ENCODE measurements around the gene ARHGEF7.

ARHGEF7 gene

DNA sequence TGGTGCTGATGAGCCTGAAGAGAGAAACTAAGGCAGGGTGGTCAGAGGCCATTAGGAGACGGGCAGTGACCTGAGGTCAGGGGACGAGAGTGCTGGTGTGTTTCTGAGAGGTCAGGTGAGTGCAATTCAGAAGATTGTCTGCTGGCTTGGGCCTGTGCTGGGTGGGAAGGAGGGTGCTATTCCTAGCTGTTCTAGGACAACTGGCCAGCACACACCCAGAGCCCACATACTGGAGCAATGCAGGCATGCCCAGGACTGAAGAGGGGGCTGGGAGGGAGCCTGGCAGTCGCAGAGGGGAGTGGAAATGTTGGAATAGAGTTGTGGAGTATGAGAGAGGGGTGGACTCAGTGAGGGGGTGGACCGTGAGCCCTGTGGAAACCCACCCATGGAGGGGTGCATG lies 16.5 kb downstream of the ARHGEF7 start:
- DNase-seq, result no peak

DNA sequence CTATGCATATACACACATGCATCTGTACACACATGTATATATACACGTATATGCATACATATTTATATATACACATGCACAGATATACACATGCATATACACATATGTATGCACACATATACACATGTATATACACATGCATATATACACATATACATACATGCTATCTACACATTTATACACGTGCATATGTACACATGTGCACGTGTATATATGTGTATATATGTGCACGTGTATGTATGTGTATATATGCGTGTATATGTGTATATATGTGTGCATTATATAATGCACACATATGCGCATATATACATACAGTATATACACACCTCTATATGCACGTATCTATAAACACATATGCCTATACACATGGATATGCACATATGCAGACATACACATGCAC lies 17.8 kb downstream of the ARHGEF7 start:
- DNase-seq, result no peak

DNA sequence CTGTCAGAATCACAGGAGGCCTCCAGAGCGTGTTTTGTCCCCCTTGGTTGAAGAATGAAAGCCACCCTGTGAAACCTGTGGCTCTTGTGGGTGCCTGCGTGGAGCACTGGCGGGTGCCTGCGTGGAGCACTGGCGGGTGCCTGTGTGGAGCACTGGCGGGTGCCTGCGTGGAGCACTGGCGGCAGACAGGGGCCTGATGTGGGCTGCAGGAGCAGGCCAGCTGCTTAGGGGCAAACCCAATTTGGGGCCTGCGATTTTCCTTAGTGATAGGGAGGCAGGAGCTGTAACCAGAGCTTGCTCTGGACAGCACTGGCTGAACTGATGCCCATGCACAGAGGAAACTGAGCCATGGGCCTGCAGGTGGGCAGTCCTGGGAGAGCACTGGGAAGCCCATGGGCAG lies 24.3 kb downstream of the ARHGEF7 start:
- DNase-seq, result no peak

DNA sequence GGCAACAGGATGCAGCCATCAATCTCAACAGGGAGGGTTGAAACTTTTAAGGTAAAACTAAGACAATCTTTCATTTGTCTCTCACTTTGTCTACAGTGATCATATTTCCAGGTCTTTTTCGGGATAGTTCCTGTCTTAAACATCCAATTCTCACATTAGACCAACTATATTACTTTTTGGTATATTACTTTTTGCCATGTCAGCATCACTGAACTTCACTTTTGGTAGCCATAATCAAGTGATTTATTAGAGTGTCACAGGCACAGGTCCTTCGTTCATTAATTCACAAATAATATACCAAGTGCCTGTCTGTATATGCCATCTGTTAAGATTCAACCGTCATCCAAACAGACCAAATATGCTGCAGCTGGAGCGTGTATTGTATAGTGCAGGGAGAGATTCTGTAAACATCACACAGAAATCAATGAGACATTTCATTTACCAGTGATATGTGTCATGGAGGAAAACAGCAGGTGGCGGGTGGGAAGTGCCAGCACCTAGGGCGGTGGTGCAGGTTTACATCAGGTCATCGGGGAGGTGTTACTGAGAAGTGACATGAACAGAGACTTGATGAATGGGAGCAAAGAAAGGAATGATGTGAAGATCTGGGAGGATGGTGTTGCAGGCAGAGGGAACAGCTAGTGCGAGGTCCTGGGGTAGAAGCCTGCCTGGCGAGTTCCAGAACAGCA lies 24.9 kb downstream of the ARHGEF7 start:
- no peak for DNase-seq

DNA sequence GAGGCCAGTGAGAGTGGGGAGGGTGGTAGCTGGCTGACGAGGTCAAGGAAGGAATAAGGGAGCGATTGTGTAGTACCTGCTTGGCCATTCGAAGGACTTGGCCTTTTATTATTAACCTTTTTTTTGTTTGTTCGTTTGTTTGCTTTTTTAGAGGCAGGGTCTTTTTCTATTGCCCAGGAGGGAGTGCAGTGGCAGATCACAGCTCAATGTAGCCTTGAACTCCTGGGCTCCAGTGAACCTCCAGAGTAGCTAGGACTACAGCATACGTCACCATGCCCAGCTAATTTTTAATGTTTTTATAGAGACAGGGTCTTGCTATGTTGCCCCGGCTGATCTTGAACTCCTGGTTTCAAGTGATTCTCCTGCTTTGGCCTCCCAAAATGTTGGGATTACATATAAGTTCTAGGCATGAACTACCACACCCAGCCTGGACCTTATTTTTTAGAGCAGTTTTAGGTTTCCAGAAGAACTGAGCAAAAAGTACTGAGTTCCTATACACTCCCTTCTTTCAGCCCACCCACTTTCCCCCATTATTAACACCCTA lies 25.5 kb downstream of the ARHGEF7 start:
- DNase-seq, result no peak

DNA sequence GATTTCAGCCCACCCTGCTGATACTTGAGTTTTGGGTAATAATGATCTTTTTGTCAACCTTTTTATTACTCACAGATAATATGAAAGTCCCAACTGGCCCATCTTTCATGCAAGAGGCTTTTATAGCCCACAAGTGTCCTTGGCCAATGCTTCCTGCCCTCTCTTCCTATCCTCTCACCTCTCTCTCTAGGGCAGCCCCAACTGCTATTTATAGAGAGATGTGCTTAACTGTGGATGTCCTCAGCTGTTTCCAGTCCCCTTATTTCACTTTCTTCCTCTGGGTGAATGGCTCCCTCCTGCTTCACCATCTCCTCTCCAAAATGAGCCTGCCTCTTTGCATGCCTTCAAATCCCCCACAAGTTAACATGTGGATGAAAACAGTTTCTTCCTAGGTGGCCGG lies 27.4 kb downstream of the ARHGEF7 start:
- DNase-seq, result no peak

DNA sequence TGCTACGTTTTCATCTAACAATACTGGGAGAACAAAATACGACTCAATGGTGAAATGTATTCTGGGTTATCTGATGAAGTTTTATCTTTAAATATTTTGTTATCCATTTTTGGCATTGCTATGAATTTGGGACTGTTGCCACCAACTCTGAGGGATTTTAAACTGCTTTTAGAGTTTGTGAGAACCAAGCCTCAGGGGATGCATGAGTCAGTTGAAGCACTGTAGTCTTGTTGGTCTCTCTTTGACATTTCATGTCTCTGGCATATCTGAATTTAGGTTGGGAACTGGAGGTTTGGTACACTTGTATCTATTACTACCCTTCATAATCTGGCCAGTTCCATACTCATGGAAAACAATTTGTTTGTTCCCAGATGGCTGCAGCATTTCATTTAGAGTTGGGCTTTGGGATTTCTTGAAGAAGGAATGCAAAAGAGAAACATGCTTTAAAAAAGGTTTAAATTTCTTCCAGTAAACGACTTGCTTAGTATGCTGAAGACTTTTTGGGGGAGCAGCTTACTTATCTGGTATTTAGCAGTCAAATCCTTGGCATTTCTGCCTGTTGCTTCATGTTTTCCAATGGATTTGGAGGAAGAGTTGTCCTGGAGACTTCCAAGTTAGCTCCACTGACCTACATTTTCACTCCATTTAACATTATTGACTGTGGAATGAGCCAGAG lies 28.9 kb downstream of the ARHGEF7 start:
- DNase-seq, result no peak

DNA sequence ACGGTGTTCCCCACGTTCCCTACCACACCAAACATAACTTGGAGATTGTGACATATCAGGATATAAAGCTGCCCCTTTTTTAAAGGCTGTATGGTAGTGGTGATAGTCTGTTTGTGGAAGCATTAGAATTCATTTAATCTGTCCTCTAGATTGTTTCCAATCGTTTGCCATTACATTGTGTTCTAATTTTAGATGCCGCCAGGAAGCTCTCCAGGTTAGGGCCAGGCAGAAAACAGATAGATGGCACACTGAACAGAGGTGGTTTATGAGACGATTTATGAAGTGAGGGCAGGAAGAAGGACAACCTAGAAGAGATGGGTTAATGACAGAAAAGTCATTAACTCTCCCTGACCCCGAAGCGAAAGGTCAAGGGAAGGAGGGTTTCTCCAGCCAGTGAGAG lies 30.0 kb downstream of the ARHGEF7 start:
- no peak for DNase-seq

DNA sequence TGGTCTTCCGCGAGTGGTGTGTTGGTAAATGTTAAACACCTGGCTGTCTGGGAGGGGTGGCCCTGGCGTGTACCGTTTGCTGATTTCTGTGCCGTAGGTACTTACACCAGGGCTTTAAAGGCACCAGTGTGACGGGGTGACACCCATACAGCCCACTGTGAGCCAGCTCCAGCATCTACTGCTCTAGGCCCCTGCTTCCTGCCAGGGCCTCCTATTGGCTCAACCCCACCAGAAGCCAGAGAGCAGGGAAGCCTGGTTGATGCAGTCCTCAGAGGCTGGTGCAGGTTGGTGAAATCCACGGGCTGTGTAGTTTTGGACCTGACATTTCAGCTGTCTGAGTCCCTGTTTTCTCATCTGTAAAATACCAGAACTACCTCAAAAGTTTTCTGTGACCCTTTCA lies 30.4 kb downstream of the ARHGEF7 start:
- no peak for DNase-seq

DNA sequence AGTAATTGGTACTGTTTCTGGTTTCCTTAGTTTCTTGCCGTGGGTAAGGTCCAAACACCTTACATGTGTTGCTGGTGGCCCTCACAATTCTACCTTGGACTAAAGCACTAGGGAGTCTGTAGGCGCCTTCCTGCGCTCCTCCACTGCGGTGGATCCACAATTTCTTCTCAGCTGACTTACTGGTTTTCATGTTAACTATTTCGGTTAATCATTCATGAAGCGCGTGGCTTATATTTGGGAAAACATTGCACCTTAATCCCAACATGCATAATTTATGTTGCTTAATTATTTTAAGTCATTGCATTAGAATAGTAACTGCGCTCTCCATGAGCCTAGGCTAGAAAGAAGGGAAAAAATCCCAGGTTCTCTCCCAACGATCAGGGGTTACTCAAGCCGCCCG lies 37.7 kb downstream of the ARHGEF7 start:
- DNase-seq, result peak in 3 of 56 donors; percentile 6 to 27 (median 27)

DNA sequence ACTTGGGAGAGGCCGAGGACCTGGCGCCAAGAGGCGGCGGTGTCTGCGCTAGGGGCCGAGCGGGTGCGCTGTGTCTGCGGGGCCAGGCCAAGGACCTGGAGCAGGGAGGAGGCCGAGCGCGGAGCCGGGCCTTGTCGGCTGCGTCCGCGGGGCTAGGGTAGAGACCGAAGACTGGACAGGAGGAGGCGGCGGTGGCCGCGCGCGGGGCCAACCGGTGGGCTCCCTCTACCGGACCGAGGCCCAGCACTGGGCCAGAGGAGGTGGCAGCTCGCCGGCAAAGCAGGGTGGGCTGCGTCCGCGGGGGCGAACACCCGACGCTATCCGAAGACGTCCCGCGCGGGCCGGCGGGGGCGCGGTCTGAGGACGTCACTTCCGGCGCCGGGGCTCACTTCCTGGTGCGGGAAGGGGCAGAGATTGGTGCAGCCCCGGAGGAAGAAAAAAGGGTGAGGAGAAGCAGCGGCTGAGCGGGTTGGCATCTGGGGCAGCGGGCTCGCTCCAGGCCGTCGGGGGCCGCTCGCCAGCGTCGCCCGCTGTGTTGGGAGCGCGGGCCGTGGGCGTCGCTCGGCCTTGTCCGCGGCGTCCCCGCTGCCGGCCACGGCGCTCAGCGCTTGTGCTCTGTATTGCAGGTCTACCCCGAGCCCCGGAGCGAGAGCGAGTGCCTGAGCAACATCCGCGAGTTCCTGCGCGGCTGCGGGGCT lies 38.3 kb downstream of the ARHGEF7 start:
- DNase-seq, result peak; percentile 51 to 95 (median 88)

DNA sequence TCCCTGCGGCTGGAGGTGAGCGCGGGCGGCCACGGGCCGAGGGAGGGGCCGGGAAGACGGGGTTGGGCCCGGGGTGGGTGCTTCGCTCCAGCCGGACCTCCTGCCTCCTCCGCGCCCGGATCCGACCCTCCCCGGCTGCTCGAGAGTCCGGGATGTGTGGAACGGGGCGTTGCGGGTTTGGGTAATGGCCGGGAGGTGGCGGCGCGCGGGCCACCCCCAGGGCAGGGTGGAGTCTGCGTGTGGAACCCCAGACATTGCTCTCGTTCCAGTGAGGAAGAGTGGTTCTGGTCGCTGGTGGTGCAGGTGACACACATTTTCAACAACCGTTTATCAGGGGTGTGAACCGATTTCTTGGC lies 38.8 kb downstream of the ARHGEF7 start:
- DNase-seq, result peak in 14 of 56 donors; percentile 36 to 75 (median 50)

DNA sequence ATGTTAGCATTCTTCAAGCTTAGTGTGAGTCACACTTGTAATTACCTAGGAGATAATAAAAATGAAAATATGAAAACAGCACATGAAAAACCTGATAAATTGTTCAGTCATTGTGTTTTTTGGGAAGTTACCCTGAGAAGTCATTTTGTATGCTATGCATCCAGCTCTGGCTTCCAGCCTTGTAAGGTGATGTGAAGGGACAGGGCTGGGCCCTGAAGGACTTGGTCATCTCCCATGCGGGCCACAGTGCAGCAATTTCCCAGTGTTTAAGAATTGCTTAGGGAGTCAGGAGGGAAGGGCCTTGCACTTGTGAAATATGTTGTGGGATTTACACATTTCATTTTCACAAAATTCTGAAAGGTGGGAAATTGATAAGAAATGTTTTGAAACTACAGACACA lies 41.3 kb downstream of the ARHGEF7 start:
- DNase-seq, result no peak

DNA sequence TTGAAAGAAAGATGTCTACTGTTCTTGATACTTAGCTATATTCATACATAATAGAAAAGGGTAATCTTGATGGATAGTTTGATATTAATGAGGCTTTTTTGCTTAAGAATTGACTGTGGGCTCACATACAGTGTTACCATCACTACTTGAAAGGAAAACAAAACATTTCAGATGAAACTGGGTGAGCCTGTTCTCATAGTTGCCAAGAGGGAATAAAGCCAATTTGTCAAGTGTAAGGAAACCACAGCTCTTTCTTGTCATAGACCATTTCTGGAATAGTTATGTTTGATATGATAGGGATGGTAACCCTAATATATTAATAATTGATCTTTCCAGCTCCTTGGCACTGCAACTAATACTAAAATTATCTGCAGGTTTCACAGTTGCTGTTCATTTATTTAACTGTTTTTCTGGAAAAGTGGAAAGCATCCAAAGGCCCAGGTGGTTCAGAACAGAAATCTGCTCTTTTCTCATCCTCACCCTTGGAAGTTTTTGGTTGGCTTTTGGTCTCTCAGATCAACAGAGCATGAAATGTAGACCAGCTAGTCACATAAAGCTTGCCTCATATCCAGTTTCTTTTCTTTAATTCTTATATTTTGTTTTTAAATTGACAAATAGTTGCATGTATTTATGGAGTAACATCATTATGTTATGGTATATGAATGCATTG lies 43.2 kb downstream of the ARHGEF7 start:
- DNase-seq, result no peak

DNA sequence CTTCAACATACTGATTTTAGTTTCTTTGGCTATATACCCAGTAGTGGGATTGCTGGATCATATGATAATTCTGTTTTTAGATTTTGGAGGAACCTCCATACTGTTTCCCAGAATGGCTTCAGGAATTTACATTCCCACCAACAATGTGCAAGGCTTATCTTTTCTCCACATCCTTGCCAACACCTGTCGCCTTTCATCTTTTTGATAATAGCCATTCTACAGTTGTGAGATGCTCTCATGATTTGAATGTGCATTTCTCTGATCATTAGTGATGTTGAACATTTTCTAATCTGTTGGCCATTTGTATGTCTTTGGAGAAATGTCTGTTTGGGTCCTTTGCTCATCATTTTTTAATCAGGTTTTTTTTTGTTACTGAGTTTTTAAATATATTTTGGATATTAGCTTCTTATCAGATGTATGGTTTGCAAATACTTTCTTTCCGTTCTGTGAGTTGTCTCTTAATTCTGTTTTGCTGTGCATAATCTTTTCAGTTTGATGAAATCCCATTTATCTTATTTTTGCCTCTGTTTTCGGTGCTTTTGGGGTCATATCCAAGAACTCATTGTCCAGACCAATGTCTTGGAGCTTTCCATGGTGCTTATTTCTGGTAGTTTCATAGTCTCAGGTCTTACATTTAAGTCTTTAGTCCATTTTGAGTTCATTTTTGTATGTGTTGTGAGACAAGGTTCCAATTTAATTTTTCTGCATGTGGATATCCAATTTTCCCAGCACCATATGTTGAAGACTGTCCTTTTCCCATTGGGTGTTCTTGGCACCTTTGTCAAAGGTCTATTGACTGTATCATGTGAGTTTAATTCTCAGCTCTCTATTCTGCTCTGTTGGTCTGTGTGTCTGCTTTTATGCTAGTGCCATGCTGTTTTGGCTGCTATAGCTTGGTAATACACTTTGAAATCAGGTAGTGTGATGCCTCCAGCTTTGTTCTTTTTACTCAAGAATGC lies 44.5 kb downstream of the ARHGEF7 start:
- no peak for DNase-seq

DNA sequence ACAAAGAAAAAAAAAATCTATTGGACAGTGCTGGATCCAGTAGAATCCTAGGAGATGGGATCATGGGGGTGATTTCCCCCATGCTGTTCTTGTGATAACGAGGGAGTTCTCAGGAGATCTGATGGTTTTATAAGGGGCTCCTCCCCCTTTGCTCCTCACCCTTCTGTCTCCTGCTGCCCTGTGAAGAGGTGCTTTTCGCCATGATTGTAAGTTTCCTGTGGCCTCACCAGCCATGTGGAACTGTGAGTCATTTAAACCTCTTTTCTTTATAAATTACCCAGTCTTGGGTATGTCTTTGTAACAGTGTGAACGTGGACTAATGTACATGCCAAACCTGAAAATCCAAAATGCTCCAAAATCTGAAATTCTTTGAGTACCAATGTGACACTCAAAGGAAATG lies 45.5 kb downstream of the ARHGEF7 start:
- no peak for DNase-seq

DNA sequence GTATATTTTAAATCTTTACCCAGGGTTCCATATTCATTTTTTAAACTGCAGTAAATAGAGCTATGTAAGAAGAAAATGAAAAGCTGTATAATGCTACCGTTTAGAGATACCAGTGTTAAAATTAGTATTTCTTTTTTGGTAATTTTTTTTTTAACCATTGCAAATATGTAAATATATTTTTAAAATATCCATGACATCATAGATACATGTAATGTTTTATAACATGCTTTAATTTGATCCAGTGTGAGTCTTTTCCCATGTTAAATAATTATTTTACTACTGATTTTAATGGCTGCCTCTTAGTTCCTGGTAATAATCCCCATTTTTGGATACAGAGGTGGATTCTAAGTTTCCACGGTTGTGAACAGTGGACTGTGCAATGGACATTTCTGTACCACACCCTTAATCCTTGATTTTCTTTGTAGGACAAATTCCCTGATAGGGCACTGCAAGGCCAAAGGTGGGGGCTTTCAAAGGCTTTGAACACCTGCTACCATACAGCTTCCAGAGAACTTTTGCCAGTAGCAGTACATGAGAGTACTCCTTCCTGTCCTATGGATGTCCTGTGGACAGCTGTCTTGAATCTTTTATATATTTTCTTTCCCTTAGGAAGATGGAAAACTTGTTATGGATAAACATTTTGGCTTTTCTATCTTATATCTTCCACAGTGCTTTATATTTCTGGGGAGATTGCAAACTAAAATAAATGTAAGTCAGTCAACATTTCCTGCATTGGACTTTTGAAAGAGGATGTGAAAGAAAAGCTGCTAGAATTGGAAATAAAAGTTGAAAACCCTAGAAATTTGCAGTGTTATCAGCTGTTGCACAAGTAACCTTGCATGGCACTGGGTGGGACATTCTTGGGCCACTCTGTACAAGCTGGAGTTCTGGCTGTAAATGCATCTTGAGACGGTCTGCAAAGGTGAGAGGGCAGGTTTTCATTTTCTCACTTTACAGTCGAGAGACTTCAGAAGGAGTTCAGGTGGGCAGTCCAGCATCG lies 46.8 kb downstream of the ARHGEF7 start:
- DNase-seq, result no peak

DNA sequence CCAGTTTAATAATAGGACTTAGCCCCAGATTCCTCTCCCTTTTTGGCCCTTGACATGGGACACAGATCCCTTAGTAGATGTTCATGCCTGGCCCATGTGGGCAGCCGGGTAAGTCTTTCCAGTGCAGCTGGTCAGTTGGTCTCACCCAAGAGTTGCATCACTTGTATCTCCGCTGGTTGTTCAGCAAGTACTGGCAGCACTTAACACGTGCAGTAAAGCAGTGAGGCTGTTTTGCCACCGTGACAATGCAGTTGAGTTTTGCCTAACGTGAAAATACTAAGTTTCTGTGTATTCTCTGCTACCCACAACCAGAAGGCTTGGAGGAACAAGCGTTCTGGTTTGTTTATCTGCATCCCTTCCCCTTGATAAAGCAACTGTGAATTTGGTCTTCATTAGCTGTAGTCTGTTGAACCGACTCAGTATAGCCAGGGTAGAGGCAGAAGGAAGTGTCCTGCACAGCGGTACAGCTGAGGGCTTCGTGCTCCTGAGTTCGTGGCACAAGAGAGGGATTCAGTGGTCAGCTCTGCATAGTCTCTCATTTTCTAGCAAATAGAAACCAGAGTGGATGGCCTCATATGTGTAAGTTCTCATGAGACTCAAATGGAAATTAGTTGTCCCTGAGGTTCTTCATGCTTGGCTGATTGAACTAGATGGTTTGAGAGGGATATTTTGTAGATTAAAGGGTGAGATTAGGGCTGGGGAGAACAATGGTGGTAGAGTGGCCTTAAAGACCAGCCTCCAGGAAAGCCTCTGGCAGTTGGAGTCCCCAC lies 50.3 kb downstream of the ARHGEF7 start:
- DNase-seq, result no peak

All from amygdala (tissue), 56 donors.